GM12878 (cell line): Measurements from ENCODE around the gene FXN. TPM values are rescaled to one million over a fixed set of nuclear protein-coding genes. Genes with fewer than 3 reads are reported as not detected.

Source experiments
- polyA plus RNA-seq, 11 experiments: library from polyadenylated mRNA; depleted of rRNA in 4 of 11; unstranded in 6 of 11; stranded (reverse) in 5 of 11; fragments of >200 nt; fragmentation: Nextera tagmentation in 4 of 11; fragmentation: Illumina TruSeq in 1 of 11; extraction: Ambion mirVana in 4 of 11; extraction: Trizol in 1 of 11; gene quantifications; 1 replicate in 1 of 11; 2 replicates in 10 of 11; pipeline versions ENCODE4 v1.2.1 to v1.2.3, GENCODE V29; 2011 to 2016; ENCODE audit warnings: inconsistent platforms in 2 of 11, missing spikeins in 2 of 11, low read depth in 1 of 11
- small RNA-seq: library from RNA; depleted of rRNA; stranded (forward); fragments of <200 nt; gene quantifications from one replicate; pipeline ENCODE3, GENCODE V24; 2014
- total RNA-seq, 4 experiments: library from RNA; depleted of rRNA in 3 of 4; stranded (reverse); fragments of >200 nt in 3 of 4; fragmentation: Illumina TruSeq in 1 of 4; extraction: Trizol in 1 of 4; gene quantifications; 2 replicates each; pipeline versions ENCODE4 v1.2.1 to v1.2.3, GENCODE V29; 2013 to 2021

FXN gene
- total and polyA plus RNA-seq, 10 of the 15 experiments (the other 5 are each of a cell fraction or from before 2014, with no cell fraction given): 7.3 to 78.0 (median 23.2) TPM

Small RNA genes lying within 50 kb of the gene (small RNA-seq; reads per million reads assigned to genes)
- gene AL162730.1: not detected

Other genes starting within 250 kb of the FXN start
- not detected in 2 replicates for gene PRKACG, start 21.6 kb upstream of the FXN start, total RNA-seq (2014; rRNA removed)
- gene PRKACG, start 21.6 kb upstream of the FXN start, total RNA-seq (2014; rRNA removed; fragmentation: Illumina TruSeq; extraction: Trizol): not detected in 2 replicates
- not detected in 2 replicates for gene PRKACG, start 21.6 kb upstream of the FXN start, total RNA-seq (2021)
- gene PRKACG, start 21.6 kb upstream of the FXN start, polyA plus RNA-seq (2011; rRNA removed): not detected in 2 replicates
- gene PRKACG, start 21.6 kb upstream of the FXN start, polyA plus RNA-seq (2014; fragmentation: Illumina TruSeq; extraction: Trizol): not detected in 2 replicates
- gene PRKACG, start 21.6 kb upstream of the FXN start, polyA plus RNA-seq (2014; fragmentation: Nextera tagmentation; extraction: Ambion mirVana): not detected
- gene PRKACG, start 21.6 kb upstream of the FXN start, polyA plus RNA-seq (2014; rRNA removed): not detected in 2 replicates
- gene PRKACG, start 21.6 kb upstream of the FXN start, polyA plus RNA-seq (2016; fragmentation: Nextera tagmentation; extraction: Ambion mirVana): not detected
- gene TJP2, start 138.5 kb downstream of the FXN start, total RNA-seq (2014; rRNA removed): 29.8 and 30.8 TPM in 2 replicates
- 29.0 and 30.1 TPM in 2 replicates for gene TJP2, start 138.5 kb downstream of the FXN start, total RNA-seq (2014; rRNA removed; fragmentation: Illumina TruSeq; extraction: Trizol)
- 35.8 and 37.2 TPM in 2 replicates for gene TJP2, start 138.5 kb downstream of the FXN start, total RNA-seq (2021)
- 59.9 and 75.4 TPM in 2 replicates for gene TJP2, start 138.5 kb downstream of the FXN start, polyA plus RNA-seq (2011; rRNA removed)
- 29.6 and 36.6 TPM in 2 replicates for gene TJP2, start 138.5 kb downstream of the FXN start, polyA plus RNA-seq (2014; fragmentation: Illumina TruSeq; extraction: Trizol)
- 10 to 100 TPM in 1 of 2 experiments, 1 to 10 TPM in 1; 6.4 to 12.6 TPM for gene TJP2, start 138.5 kb downstream of the FXN start, polyA plus RNA-seq (2014; fragmentation: Nextera tagmentation; extraction: Ambion mirVana)
- 23.6 and 27.5 TPM in 2 replicates for gene TJP2, start 138.5 kb downstream of the FXN start, polyA plus RNA-seq (2014; rRNA removed)
- gene TJP2, start 138.5 kb downstream of the FXN start, polyA plus RNA-seq (2016; fragmentation: Nextera tagmentation; extraction: Ambion mirVana): 10 to 100 TPM; 34.3 to 37.8 TPM